Stimulated activated CD4-positive, alpha-beta T cell treated with anti-CD3 and anti-CD28 coated beads, Interleukin-4, amount 100 ng/mL, for 24 hours (primary cell): ENCODE results near the gene KSR2.

Experiments used
- DNase-seq: peaks from one replicate; pipeline ENCODE4 v3.0.0-alpha.2; 2020

The KSR2 gene

GRCh38 chr12:117968826-117969659, at the start of gene KSR2:
Gene KSR2, minus strand, starts transcription at chr12:117968990. Its CDS starts 735 bp downstream, at chr12:117968255.
- DNase-seq = peak; percentile 51

GRCh38 chr12:118017926-118018325, 49.1 kb upstream of the KSR2 start:
- DNase-seq = no peak

GRCh38 chr12:118016424-118017264, 47.9 kb upstream of the KSR2 start, which contains the start of gene RFC5:
Gene RFC5, plus strand, starts transcription at chr12:118016703. Its CDS starts 125 bp downstream, at chr12:118016828.
- DNase-seq = peak; percentile 98

- DNase-seq = no peak
Observed at GRCh38 chr12:118015944-118016343, 47.2 kb upstream of the KSR2 start.

- no peak for DNase-seq
Observed at GRCh38 chr12:118015306-118015705, 46.5 kb upstream of the KSR2 start.

GRCh38 chr12:118013283-118013682, 44.5 kb upstream of the KSR2 start:
- no peak for DNase-seq

GRCh38 chr12:118011961-118012360, 43.2 kb upstream of the KSR2 start:
- DNase-seq = no peak

GRCh38 chr12:118011377-118011776, 42.6 kb upstream of the KSR2 start:
- DNase-seq = no peak

GRCh38 chr12:118010903-118011302, 42.1 kb upstream of the KSR2 start:
- no peak for DNase-seq

- DNase-seq = peak; percentile 34
Observed at GRCh38 chr12:117999806-118000205, 31.0 kb upstream of the KSR2 start.

- no peak for DNase-seq
Observed at GRCh38 chr12:117998719-117999118, 29.9 kb upstream of the KSR2 start.

- DNase-seq = peak; percentile 23
Observed at GRCh38 chr12:117994551-117995438, 26.0 kb upstream of the KSR2 start.

GRCh38 chr12:117986705-117987469, 18.1 kb upstream of the KSR2 start:
- no peak for DNase-seq

GRCh38 chr12:117985182-117985581, 16.4 kb upstream of the KSR2 start:
- DNase-seq = no peak

- DNase-seq = no peak
Observed at GRCh38 chr12:117981267-117981666, 12.5 kb upstream of the KSR2 start.

GRCh38 chr12:117980616-117981015, 11.8 kb upstream of the KSR2 start:
- DNase-seq = no peak

- no peak for DNase-seq
Observed at GRCh38 chr12:117977373-117977772, 8.6 kb upstream of the KSR2 start.

GRCh38 chr12:117975006-117975405, 6.2 kb upstream of the KSR2 start:
- no peak for DNase-seq

- DNase-seq = no peak
Observed at GRCh38 chr12:117972301-117972700, 3.5 kb upstream of the KSR2 start.

- DNase-seq = no peak
Observed at GRCh38 chr12:117970334-117970733, 1.5 kb upstream of the KSR2 start.

GRCh38 chr12:117968151-117968789, 520 bp downstream of the KSR2 start:
- DNase-seq = no peak
